Thoracic aorta endothelial cell (primary cell): ENCODE results near the gene MIS18BP1. TPM values are rescaled to one million over a fixed set of nuclear protein-coding genes. Genes with fewer than 3 reads are reported as not detected.

Experiments
- small RNA-seq: library from RNA; depleted of rRNA; stranded (forward); fragments of <200 nt; gene quantifications from one replicate; pipeline ENCODE3, GENCODE V24; 2012
- total RNA-seq: library from RNA; depleted of rRNA; stranded (reverse); fragments of >200 nt; gene quantifications from 2 replicates; pipeline ENCODE4 v1.2.3, GENCODE V29; 2012

MIS18BP1 gene
- 65.3 and 85.3 TPM in 2 replicates for total RNA-seq

GRCh38 chr14:45253070-45253753 is at the start of gene MIS18BP1:
Gene MIS18BP1 (minus strand): TSS chr14:45253202. CDS start chr14:45247286, 5,916 bp downstream.

Small RNA genes lying within 50 kb of the gene (small RNA-seq; reads per million reads assigned to genes)
- not detected for gene RNU6-552P

Other genes starting within 250 kb of the MIS18BP1 start
- 39.8 and 43.6 TPM in 2 replicates for gene PRPF39, start 169.1 kb downstream of the MIS18BP1 start, total RNA-seq
- gene FKBP3, start 118.7 kb downstream of the MIS18BP1 start, total RNA-seq, result 57.8 and 58.4 TPM in 2 replicates
- gene FANCM, start 117.3 kb downstream of the MIS18BP1 start, total RNA-seq, result 23.0 and 23.7 TPM in 2 replicates